HCT116 (cell line): Measurements from ENCODE around the gene PRELID1. TPM values are rescaled to one million over a fixed set of nuclear protein-coding genes. Genes with fewer than 3 reads are reported as not detected.

Experiments
- ATAC-seq: fragments of 200-7000 bp; cut with Tn5 transposase; 2 replicates; pipeline ENCODE4 v1.9.1; 2020; ENCODE audit warnings: mild to moderate bottlenecking, moderate library complexity
- BruUV-seq: library from RNA; stranded (reverse); fragments of 400-500 nt; replicated peaks from 2 replicates; lab custom pipeline; 2021; lab: Mats Ljungman, UMichigan
- CTCF ChIA-PET: fragments of 300-600 bp; sonication (Branson Sonifier 250); formaldehyde crosslinking; loops from one replicate; lab custom pipeline; 2021; ENCODE audit warnings: antibody characterized with exemption; lab: Charles Lee
- POLR2A ChIA-PET: fragments of 300-600, 350-600 bp; sonication (Branson Sonifier 250); formaldehyde crosslinking; loops from one replicate; lab custom pipeline; 2021; ENCODE audit warnings: antibody characterized with exemption; lab: Charles Lee
- RAD21 ChIA-PET, 2 experiments: fragments of 300-600 bp; sonication (Branson Sonifier 250); formaldehyde crosslinking; loops; one replicate each; lab custom pipeline; 2023; ENCODE audit warnings: low total read pairs in 2 of 2; ENCODE audit not compliant: uncharacterized antibody in 2 of 2, unreplicated experiment in 2 of 2, low non-redundant PET in 1 of 2; lab: Charles Lee
- DNase-seq: peaks from one replicate; pipeline ENCODE4 v3.0.0-alpha.2; 2010; ENCODE audit warnings: low read depth, low spot score
- H2AFZ ChIP-seq: fragments of 200-600 bp; shearing (Covaris generic), sonication (generic); 2 replicates; pipeline ENCODE4 v1.6.1; 2017; ENCODE audit warnings: low read depth, mixed run types, mixed read lengths, antibody characterized with exemption, low read length; ENCODE audit not compliant: poor library complexity, severe bottlenecking
- H3K27ac ChIP-seq: 2 replicates; pipeline ENCODE4 v1.5.1; 2012; ENCODE audit warnings: low read depth, low read length
- H3K27me3 ChIP-seq: fragments of 200-600 bp; sonication (generic); 2 replicates; pipeline ENCODE4 v1.6.1; 2016; ENCODE audit warnings: mixed run types, low read length, mixed read lengths; ENCODE audit not compliant: insufficient read depth
- H3K36me3 ChIP-seq, 2 experiments: fragments of 200-500 bp in 1 of 2; fragments of 200-600 bp in 1 of 2; sonication (Bioruptor generic) in 1 of 2; sonication (generic) in 1 of 2; 2 replicates each; pipeline versions ENCODE4 v1.5.1 to v1.6.1; 2014 to 2016; ENCODE audit warnings: low read length in 2 of 2, inconsistent platforms in 1 of 2, mixed read lengths in 1 of 2, mixed run types in 1 of 2; ENCODE audit not compliant: insufficient read depth in 2 of 2, control insufficient read depth in 1 of 2
- H3K4me1 ChIP-seq, 2 experiments: fragments of 200-600 bp in 1 of 2; sonication (generic) in 1 of 2; 2 replicates each; pipeline versions ENCODE4 v1.5.1 to v1.6.1; 2012 to 2017; ENCODE audit warnings: low read length in 2 of 2, inconsistent platforms in 1 of 2, mild to moderate bottlenecking in 1 of 2, mixed read lengths in 1 of 2, mixed run types in 1 of 2, moderate library complexity in 1 of 2; ENCODE audit not compliant: insufficient read depth in 2 of 2, control insufficient read depth in 1 of 2
- H3K4me2 ChIP-seq: fragments of 200-600 bp; sonication (generic); 2 replicates; pipeline ENCODE4 v1.6.1; 2017; ENCODE audit warnings: mixed run types, low read length, mixed read lengths
- H3K4me3 ChIP-seq, 2 experiments: fragments of 200-600 bp in 1 of 2; sonication (generic) in 1 of 2; replicated peaks in 1 of 2; 2 replicates each; pipeline ENCODE4 v1.5.1; 2011 to 2016; ENCODE audit warnings: low read length in 2 of 2, control low read depth in 1 of 2, low read depth in 1 of 2, mild to moderate bottlenecking in 1 of 2, mixed read lengths in 1 of 2, mixed run types in 1 of 2
- H3K79me2 ChIP-seq: fragments of 200-600 bp; sonication (generic); 2 replicates; pipeline ENCODE4 v1.6.1; 2017; ENCODE audit warnings: mild to moderate bottlenecking, mixed run types, low read length, moderate library complexity, mixed read lengths; ENCODE audit not compliant: insufficient read depth
- H3K9ac ChIP-seq: fragments of 200-600 bp; sonication (generic); 2 replicates; pipeline ENCODE4 v1.6.1; 2016; ENCODE audit warnings: low read length, mixed read lengths
- H3K9me2 ChIP-seq: fragments of 200-600 bp; sonication (generic), shearing (Covaris generic); 2 replicates; pipeline ENCODE4 v1.6.1; 2017; ENCODE audit warnings: mixed run types, mild to moderate bottlenecking, moderate library complexity; ENCODE audit not compliant: insufficient read depth
- H3K9me3 ChIP-seq, 2 experiments: fragments of 200-500 bp in 1 of 2; fragments of 200-600 bp in 1 of 2; sonication (Bioruptor generic) in 1 of 2; sonication (generic) in 1 of 2; 2 replicates each; pipeline ENCODE4 v1.6.1; 2014 to 2017; ENCODE audit warnings: low read length in 2 of 2, mixed read lengths in 2 of 2, inconsistent platforms in 1 of 2, low read depth in 1 of 2, mild to moderate bottlenecking in 1 of 2, mixed run types in 1 of 2, moderate library complexity in 1 of 2; ENCODE audit not compliant: control insufficient read depth in 1 of 2, insufficient read depth in 1 of 2
- H4K20me1 ChIP-seq: fragments of 200-600 bp; sonication (generic), shearing (Covaris generic); 2 replicates; pipeline ENCODE4 v1.6.1; 2017; ENCODE audit warnings: mixed run types, mild to moderate bottlenecking, moderate library complexity; ENCODE audit not compliant: insufficient read depth
- ATF3 ChIP-seq: IDR thresholded peaks from 2 replicates; pipeline ENCODE4 v1.6.1; 2012
- CTCF ChIP-seq, 3 experiments: fragments of 200-600 bp in 1 of 3; sonication (generic) in 1 of 3; IDR thresholded peaks in 2 of 3; conservative IDR thresholded peaks in 1 of 3; 2 replicates each; pipeline ENCODE4 v1.5.1; 2012 to 2017; ENCODE audit warnings: low read depth in 2 of 3, low read length in 2 of 3, antibody characterized with exemption in 1 of 3, borderline replicate concordance in 1 of 3, control low read depth in 1 of 3, mild to moderate bottlenecking in 1 of 3, mixed read lengths in 1 of 3, mixed run types in 1 of 3, moderate library complexity in 1 of 3; ENCODE audit not compliant: insufficient read depth in 1 of 3
- ELF1 ChIP-seq: IDR thresholded peaks from 2 replicates; pipeline ENCODE4 v1.6.1; 2012; ENCODE audit warnings: low read depth, borderline replicate concordance
- EZH2 ChIP-seq: fragments of 200-600 bp; sonication (generic); IDR thresholded peaks from 2 replicates; pipeline ENCODE4 v1.6.1; 2017; ENCODE audit warnings: antibody characterized with exemption, mixed run types
- FOSL1 ChIP-seq: IDR thresholded peaks from 2 replicates; pipeline ENCODE4 v1.6.1; 2012; ENCODE audit warnings: low read depth
- JUND ChIP-seq: IDR thresholded peaks from 2 replicates; pipeline ENCODE4 v1.6.1; 2012
- MAX ChIP-seq: IDR thresholded peaks from 2 replicates; pipeline ENCODE4 v1.6.1; 2012
- POLR2A ChIP-seq: IDR thresholded peaks from 2 replicates; pipeline ENCODE4 v1.7.0; 2011; ENCODE audit warnings: borderline replicate concordance; ENCODE audit not compliant: insufficient read depth, insufficient read length; ENCODE audit errors: extremely low read depth
- POLR2AphosphoS5 ChIP-seq: IDR thresholded peaks from 2 replicates; pipeline ENCODE4 v1.6.1; 2011; ENCODE audit warnings: mild to moderate bottlenecking, low read depth, low read length, moderate library complexity
- RAD21 ChIP-seq: IDR thresholded peaks from 2 replicates; pipeline ENCODE4 v1.6.1; 2012; ENCODE audit warnings: low read depth, mild to moderate bottlenecking
- REST ChIP-seq: IDR thresholded peaks from 2 replicates; pipeline ENCODE4 v1.6.1; 2012; ENCODE audit warnings: low read depth
- SP1 ChIP-seq: IDR thresholded peaks from 2 replicates; pipeline ENCODE4 v1.6.1; 2012; ENCODE audit warnings: low read depth
- TCF7L2 ChIP-seq: IDR thresholded peaks from 2 replicates; pipeline ENCODE4 v1.7.0; 2011; ENCODE audit warnings: borderline replicate concordance, inconsistent platforms; ENCODE audit not compliant: insufficient read depth, insufficient read length; ENCODE audit errors: extremely low read depth
- YY1 ChIP-seq: IDR thresholded peaks from 2 replicates; pipeline ENCODE4 v1.6.1; 2011; ENCODE audit warnings: low read length, low read depth, moderate library complexity, mild to moderate bottlenecking; ENCODE audit not compliant: insufficient replicate concordance; ENCODE audit errors: extremely low read depth
- ZNF274 ChIP-seq: fragments of 200-500 bp; sonication (Bioruptor generic); IDR thresholded peaks from 2 replicates; pipeline ENCODE4 v1.6.1; 2014; ENCODE audit warnings: mild to moderate bottlenecking, low read depth, low read length, inconsistent platforms
- intact Hi-C: fragments of 100-400 bp; cut with micrococcal nuclease; formaldehyde crosslinking; loops from 2 replicates; pipeline ENCODE4 v1.10.0; 2022
- total RNA-seq: library from RNA; stranded (reverse); gene quantifications from one replicate; pipeline ENCODE4 v1.2.1, GENCODE V29; 2021; ENCODE audit not compliant: unreplicated experiment

PRELID1 gene
- total RNA-seq, 1 experiment from 2014 or later = 223 TPM

- TF ChIP-seq REST (no peak), RAD21 (no peak), EZH2 (no peak), FOSL1 (no peak), ATF3 (no peak)
These were observed 33.6 kb upstream of the PRELID1 start (continued) for GRCh38 chr5:177269976-177270375.

GRCh38 chr5:177270653-177271052 is 32.9 kb upstream of the PRELID1 start:
- POLR2A ChIA-PET = no interaction called here
- Histone ChIP-seq H3K79me2 (no peaks in the 10 kb centered on the region), H3K9ac (no peak overlapping the region), H3K4me1 (no peaks in the 10 kb centered on the region), H2AFZ (no peak overlapping the region), H3K4me2 (no peak overlapping the region), H3K9me3 (no peaks in the 10 kb centered on the region), H3K9me2 (no peaks in the 10 kb centered on the region), H3K36me3 (peaks cover 14 to 21% of the 10 kb centered on the region in 2 experiments; a peak in 3 of 4 replicates), H3K27ac (no peak overlapping the region), H3K27me3 (no peaks in the 10 kb centered on the region), H4K20me1 (no peaks in the 10 kb centered on the region), H3K4me3 (no peak overlapping the region)
- RAD21 ChIA-PET = no interaction called here
- DNase-seq (no peak), ATAC-seq (no peak)
- no TSS peak for BruUV-seq
- intact Hi-C loops = loop anchor here (5.0 kb wide), 1 partner anchor 33 kb away; no protein-coding TSS in a partner anchor
- CTCF ChIA-PET = no interaction called here
- TF ChIP-seq CTCF (IDR thresholded peaks at IDR 0.05 in 2 of 3, conservative IDR thresholded peaks at IDR 0.05 in 1 of 3; ENCODE audit: borderline replicate concordance in 1 of 3, insufficient read depth in 1 of 3, low read depth in 2 of 3, low read length in 2 of 3) (no peak), POLR2A (no peak), REST (no peak), TCF7L2 (no peak), YY1 (no peak), JUND (no peak), ATF3 (no peak), MAX (no peak), POLR2AphosphoS5 (no peak), EZH2 (no peak), FOSL1 (no peak), SP1 (no peak), ELF1 (no peak), ZNF274 (no peak)
